Calu3 (cell line): ENCODE data around the gene PANX2. TPM values are rescaled to one million over a fixed set of nuclear protein-coding genes. Genes with fewer than 3 reads are reported as not detected.

Experiments used
- BruUV-seq: library from RNA; stranded (reverse); fragments of 400-500 nt; replicated peaks from 2 replicates; lab custom pipeline; 2021; lab: Mats Ljungman, UMichigan
- CTCF ChIA-PET: fragments of 300-600 bp; sonication (Branson Sonifier 250); formaldehyde crosslinking; loops from one replicate; lab custom pipeline; 2022; ENCODE audit warnings: antibody characterized with exemption; lab: Charles Lee
- DNase-seq: peaks from one replicate; pipeline ENCODE4 v3.0.0; 2022
- H3K27ac Mint-ChIP-seq: one replicate; pipeline ENCODE4 v1.8.0; 2022; ENCODE audit warnings: mixed read lengths; ENCODE audit not compliant: unreplicated experiment
- H3K27me3 Mint-ChIP-seq: one replicate; pipeline ENCODE4 v1.8.0; 2022; ENCODE audit warnings: mixed read lengths; ENCODE audit not compliant: unreplicated experiment
- H3K36me3 Mint-ChIP-seq: one replicate; pipeline ENCODE4 v1.8.0; 2022; ENCODE audit warnings: mild to moderate bottlenecking, moderate library complexity, mixed read lengths; ENCODE audit not compliant: insufficient read depth, unreplicated experiment
- H3K4me1 Mint-ChIP-seq: one replicate; pipeline ENCODE4 v1.8.0; 2022; ENCODE audit warnings: mild to moderate bottlenecking, low read depth, mixed read lengths; ENCODE audit not compliant: unreplicated experiment
- H3K4me3 Mint-ChIP-seq: one replicate; pipeline ENCODE4 v1.8.0; 2022; ENCODE audit warnings: mild to moderate bottlenecking, low read depth, moderate library complexity, mixed read lengths; ENCODE audit not compliant: unreplicated experiment
- H3K9me3 Mint-ChIP-seq: one replicate; pipeline ENCODE4 v1.8.0; 2022; ENCODE audit warnings: low read depth, mixed read lengths; ENCODE audit not compliant: unreplicated experiment
- CTCF ChIP-seq: fragments of 200-600 bp; IDR thresholded peaks from one replicate; pipeline ENCODE4 v1.8.0; 2022; ENCODE audit warnings: antibody characterized with exemption; ENCODE audit not compliant: unreplicated experiment
- intact Hi-C: fragments of 100-400 bp; cut with micrococcal nuclease; formaldehyde crosslinking; loops from one replicate; pipeline ENCODE4 v1.10.0; 2022; ENCODE audit not compliant: unreplicated experiment
- total RNA-seq: library from RNA; stranded (reverse); gene quantifications from 2 replicates; pipeline ENCODE4 v1.2.3, GENCODE V29; 2022

The PANX2 gene
- total RNA-seq, 1 experiment from 2014 or later = 2.0 TPM

GRCh38 chr22:50208939-50209892 lies 38.7 kb downstream of the PANX2 start:
- intact Hi-C loops = loop anchor here (1.0 kb wide), 1 partner anchor 60 kb away; no protein-coding TSS in a partner anchor
- peaks cover 75% of the 10 kb centered on the region for H3K36me3 Mint-ChIP-seq
- no peaks in the 10 kb centered on the region for H3K9me3 Mint-ChIP-seq
- BruUV-seq = no TSS peak
- DNase-seq = no peak
- H3K4me3 Mint-ChIP-seq = no peak overlapping the region
- CTCF ChIA-PET = interaction anchor here (0.7 to 1.2 kb wide), 4 partner anchors 19 to 87 kb away, joined by 3 to 9 read pairs (median 6); no protein-coding TSS in a partner anchor
- H3K27me3 Mint-ChIP-seq = no peaks in the 10 kb centered on the region
- no peak for TF ChIP-seq CTCF
- H3K4me1 Mint-ChIP-seq = peaks cover 7% of the 10 kb centered on the region
- peak overlapping the region; percentile 50 for H3K27ac Mint-ChIP-seq

GRCh38 chr22:50209893-50210292 lies 39.4 kb downstream of the PANX2 start:
- no TSS peak for BruUV-seq
- intact Hi-C loops = loop anchor here (1.0 kb wide), 1 partner anchor 61 kb away; no protein-coding TSS in a partner anchor
- Mint-ChIP-seq H3K4me1 (peaks cover 7% of the 10 kb centered on the region), H3K27me3 (no peaks in the 10 kb centered on the region), H3K4me3 (no peak overlapping the region), H3K27ac (peak overlapping the region; percentile 50), H3K36me3 (peaks cover 75% of the 10 kb centered on the region), H3K9me3 (no peaks in the 10 kb centered on the region)
- DNase-seq = peak; percentile 69
- CTCF ChIA-PET = no interaction called here
- TF ChIP-seq CTCF = peak; percentile 68

GRCh38 chr22:50210378-50211139 lies 40.0 kb downstream of the PANX2 start:
- Mint-ChIP-seq H3K9me3 (no peaks in the 10 kb centered on the region), H3K4me3 (no peak overlapping the region), H3K36me3 (peaks cover 75% of the 10 kb centered on the region), H3K4me1 (peaks cover 8% of the 10 kb centered on the region), H3K27me3 (no peaks in the 10 kb centered on the region), H3K27ac (no peak overlapping the region)
- no peak for DNase-seq
- CTCF ChIA-PET = interaction anchor here (1.0 kb wide), 1 partner anchor 61 kb away, joined by 3 read pairs; no protein-coding TSS in a partner anchor
- intact Hi-C loops = no loop called here
- BruUV-seq = no TSS peak
- no peak for TF ChIP-seq CTCF

- no peak for TF ChIP-seq CTCF
- BruUV-seq = no TSS peak
- intact Hi-C loops = no loop called here
- Mint-ChIP-seq H3K9me3 (no peaks in the 10 kb centered on the region), H3K36me3 (peaks cover 76% of the 10 kb centered on the region), H3K27ac (no peak overlapping the region), H3K27me3 (no peaks in the 10 kb centered on the region), H3K4me3 (no peak overlapping the region), H3K4me1 (peaks cover 8% of the 10 kb centered on the region)
- CTCF ChIA-PET = interaction anchor here (1.0 kb wide), 1 partner anchor 62 kb away, joined by 3 read pairs; no protein-coding TSS in a partner anchor
- DNase-seq = no peak
Observed at GRCh38 chr22:50211147-50211546, 40.6 kb downstream of the PANX2 start.
